ENCODE data around the gene CRKL.
A peak's percentile ranks its signal among the peaks of the same experiment; 100 is the strongest.
"Not testable (repeated sequence)": the region's sequence is repeated elsewhere in the genome, so short reads cannot be mapped to it uniquely, and the experiment has no call there.

CRKL gene

DNA sequence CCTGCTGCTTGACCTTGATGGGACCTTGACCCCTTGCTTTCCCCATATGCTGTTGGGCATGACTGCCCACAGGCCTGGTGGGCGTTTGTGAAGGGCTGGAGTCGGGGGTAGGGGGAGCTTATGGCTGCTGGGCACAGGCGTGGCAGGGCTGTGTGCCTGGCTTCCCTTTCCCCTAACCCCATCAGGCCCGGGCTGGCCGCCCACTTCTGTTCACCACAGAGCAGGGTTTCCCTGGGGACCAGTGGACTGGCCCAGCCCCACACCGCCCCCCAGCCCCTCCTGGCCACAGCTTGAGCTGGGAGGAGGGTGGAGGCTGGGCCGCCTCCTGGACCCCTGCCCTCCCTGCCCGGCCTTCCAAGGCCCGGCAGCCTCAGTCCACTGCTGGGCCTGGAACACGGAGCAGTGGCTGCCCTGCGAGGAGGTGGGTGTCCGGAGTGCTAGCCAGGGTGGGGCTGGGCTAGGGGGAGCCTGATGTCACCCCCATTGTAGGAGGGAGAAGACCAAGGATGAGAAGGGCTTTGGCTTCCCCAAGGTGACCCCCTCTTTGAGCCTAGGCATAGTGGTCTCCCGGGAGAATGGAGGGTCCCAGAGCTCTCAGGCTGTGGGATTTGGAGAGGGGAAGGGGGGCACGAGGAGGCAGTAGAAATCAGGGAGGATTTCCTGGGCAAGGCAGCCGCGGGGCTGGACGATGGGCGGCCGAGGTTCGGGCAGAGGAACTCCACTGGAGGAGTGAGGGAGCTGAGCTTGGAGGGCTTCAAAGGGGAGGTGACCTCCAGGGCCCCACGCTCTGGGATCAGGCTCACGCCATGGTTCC lies 49.9 kb downstream of the CRKL start, which contains the start of gene AIFM3:
Gene AIFM3 (plus strand): TSS at position 373 of the 814 bp plus-strand sequence. CDS start 690 bp downstream, outside the sequence.
- ChIA-PET POLR2A (no interaction called here), CTCF (interaction anchor here (0.5 to 2.7 kb wide), 4 partner anchors 9 to 135 kb away, joined by 3 to 12 read pairs (median 8); no protein-coding TSS in a partner anchor)
- Histone ChIP-seq H3K27ac (ENCODE audit: insufficient read depth in 1 of 2, low read depth in 1 of 2, low read length in 2 of 2, poor library complexity in 1 of 2, severe bottlenecking in 2 of 2) (no peak within 1 kb of the TSS), H3K27me3 (replicated peaks in 2 of 5; ENCODE audit: control insufficient read depth in 4 of 5, insufficient read depth in 5 of 5, low read length in 4 of 5) (peaks cover 0 to 21% (median 5%) of the 10 kb centered on the region in 5 experiments), H3K9me3 (ENCODE audit: control extremely low read depth in 1 of 5, control insufficient read depth in 4 of 5, insufficient read depth in 2 of 5, low read depth in 1 of 5, low read length in 4 of 5) (no peaks in the 10 kb centered on the region), H3K4me1 (ENCODE audit: control extremely low read depth in 1 of 4, control insufficient read depth in 4 of 4, insufficient read depth in 4 of 4, low read length in 3 of 4) (peaks cover 0 to 41% (median 23%) of the 10 kb centered on the region in 4 experiments), H3K36me3 (ENCODE audit: control insufficient read depth in 4 of 4, insufficient read depth in 4 of 4, low read length in 3 of 4) (no peaks in the 10 kb centered on the region), H3K4me3 (ENCODE audit: control insufficient read depth in 1 of 7, extremely low read depth in 1 of 7, insufficient read depth in 4 of 7, low read depth in 2 of 7, low read length in 6 of 7) (no peak within 1 kb of the TSS)
- 88% methylated on average over 18 of the region's 22 CpGs for WGBS (ENCODE audit: insufficient coverage)
- no peak for DNase-seq

GRCh38 chr22:20967697-20968211 lies 50.5 kb downstream of the CRKL start:
- no peaks in the 10 kb centered on the region for H3K9me3 ChIP-seq (ENCODE audit: control extremely low read depth in 1 of 5, control insufficient read depth in 4 of 5, insufficient read depth in 2 of 5, low read depth in 1 of 5, low read length in 4 of 5)
- POLR2A ChIA-PET, result interaction anchor here (0.6 kb wide), 2 partner anchors 11 to 53 kb away, joined by 3 to 4 read pairs; no protein-coding TSS in a partner anchor
- DNase-seq, result no peak
- CTCF ChIA-PET, result interaction anchor here (0.5 to 2.7 kb wide), 8 partner anchors 8 to 134 kb away, joined by 3 to 12 read pairs (median 6); partner anchors contain the start of gene LZTR1
- peaks cover 0 to 46% (median 25%) of the 10 kb centered on the region in 4 experiments for H3K4me1 ChIP-seq (ENCODE audit: control extremely low read depth in 1 of 4, control insufficient read depth in 4 of 4, insufficient read depth in 4 of 4, low read length in 3 of 4)
- no peak overlapping the region for H3K4me3 ChIP-seq (ENCODE audit: control insufficient read depth in 1 of 7, extremely low read depth in 1 of 7, insufficient read depth in 4 of 7, low read depth in 2 of 7, low read length in 6 of 7)
- H3K36me3 ChIP-seq (ENCODE audit: control insufficient read depth in 4 of 4, insufficient read depth in 4 of 4, low read length in 3 of 4), result no peaks in the 10 kb centered on the region
- H3K27me3 ChIP-seq (replicated peaks in 2 of 5; ENCODE audit: control insufficient read depth in 4 of 5, insufficient read depth in 5 of 5, low read length in 4 of 5), result peaks cover 0 to 21% (median 5%) of the 10 kb centered on the region in 5 experiments
- H3K27ac ChIP-seq (ENCODE audit: insufficient read depth in 1 of 2, low read depth in 1 of 2, low read length in 2 of 2, poor library complexity in 1 of 2, severe bottlenecking in 2 of 2), result no peak overlapping the region
- 91% methylated on average over 12 of the region's 19 CpGs for WGBS (ENCODE audit: insufficient coverage)

DNA sequence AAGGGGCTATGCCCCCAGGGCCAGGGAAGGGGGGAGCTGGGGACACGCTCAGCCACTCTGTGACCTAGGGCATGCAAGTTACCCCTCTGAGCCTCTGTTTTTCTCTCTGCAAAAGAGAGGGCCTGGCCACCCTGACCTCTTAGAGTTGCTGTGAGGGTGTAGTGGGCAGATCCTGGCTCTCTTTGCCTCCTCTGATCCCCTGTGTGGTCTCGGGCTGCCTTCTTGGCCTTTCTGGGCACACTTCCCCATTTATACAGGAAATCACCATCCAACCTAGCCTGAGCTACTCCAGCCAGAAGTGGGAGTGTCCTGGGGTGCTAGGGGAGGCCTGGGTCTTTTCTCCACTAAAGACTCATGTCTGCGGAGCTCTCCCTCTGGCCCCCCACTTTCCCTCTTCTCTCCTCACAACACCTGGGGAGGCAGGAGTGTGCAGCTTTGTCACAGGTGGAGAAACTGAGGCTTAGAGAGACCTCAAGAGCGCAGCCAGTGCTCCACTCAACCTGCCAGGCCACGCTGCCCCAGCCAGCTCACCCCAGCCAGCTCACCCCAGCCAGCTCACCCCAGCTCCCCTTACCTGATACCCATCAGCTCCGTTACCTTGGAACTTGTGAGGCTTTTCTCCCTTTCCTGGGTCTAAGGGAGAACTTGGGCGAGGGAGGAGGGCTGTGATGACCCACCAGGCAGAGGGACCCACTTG lies 51.2 kb downstream of the CRKL start:
- Histone ChIP-seq H3K4me3 (ENCODE audit: control insufficient read depth in 1 of 7, extremely low read depth in 1 of 7, insufficient read depth in 4 of 7, low read depth in 2 of 7, low read length in 6 of 7) (no peak overlapping the region), H3K36me3 (ENCODE audit: control insufficient read depth in 4 of 4, insufficient read depth in 4 of 4, low read length in 3 of 4) (no peaks in the 10 kb centered on the region), H3K27me3 (replicated peaks in 2 of 5; ENCODE audit: control insufficient read depth in 4 of 5, insufficient read depth in 5 of 5, low read length in 4 of 5) (peaks cover 0 to 21% (median 5%) of the 10 kb centered on the region in 5 experiments), H3K27ac (ENCODE audit: insufficient read depth in 1 of 2, low read depth in 1 of 2, low read length in 2 of 2, poor library complexity in 1 of 2, severe bottlenecking in 2 of 2) (no peak overlapping the region), H3K9me3 (ENCODE audit: control extremely low read depth in 1 of 5, control insufficient read depth in 4 of 5, insufficient read depth in 2 of 5, low read depth in 1 of 5, low read length in 4 of 5) (no peaks in the 10 kb centered on the region), H3K4me1 (ENCODE audit: control extremely low read depth in 1 of 4, control insufficient read depth in 4 of 4, insufficient read depth in 4 of 4, low read length in 3 of 4) (peaks cover 0 to 46% (median 25%) of the 10 kb centered on the region in 4 experiments)
- POLR2A ChIA-PET, result interaction anchor here (0.6 kb wide), 2 partner anchors 11 to 53 kb away, joined by 3 to 4 read pairs; no protein-coding TSS in a partner anchor
- CTCF ChIA-PET, result interaction anchor here (0.6 to 2.7 kb wide), 8 partner anchors 8 to 661 kb away, joined by 3 to 12 read pairs (median 6); partner anchors contain the start of gene LZTR1
- peak in 2 of 3 donors; percentile 42 to 50 for DNase-seq
- WGBS (ENCODE audit: insufficient coverage), result 100% methylated on average over 3 of the region's 7 CpGs

DNA sequence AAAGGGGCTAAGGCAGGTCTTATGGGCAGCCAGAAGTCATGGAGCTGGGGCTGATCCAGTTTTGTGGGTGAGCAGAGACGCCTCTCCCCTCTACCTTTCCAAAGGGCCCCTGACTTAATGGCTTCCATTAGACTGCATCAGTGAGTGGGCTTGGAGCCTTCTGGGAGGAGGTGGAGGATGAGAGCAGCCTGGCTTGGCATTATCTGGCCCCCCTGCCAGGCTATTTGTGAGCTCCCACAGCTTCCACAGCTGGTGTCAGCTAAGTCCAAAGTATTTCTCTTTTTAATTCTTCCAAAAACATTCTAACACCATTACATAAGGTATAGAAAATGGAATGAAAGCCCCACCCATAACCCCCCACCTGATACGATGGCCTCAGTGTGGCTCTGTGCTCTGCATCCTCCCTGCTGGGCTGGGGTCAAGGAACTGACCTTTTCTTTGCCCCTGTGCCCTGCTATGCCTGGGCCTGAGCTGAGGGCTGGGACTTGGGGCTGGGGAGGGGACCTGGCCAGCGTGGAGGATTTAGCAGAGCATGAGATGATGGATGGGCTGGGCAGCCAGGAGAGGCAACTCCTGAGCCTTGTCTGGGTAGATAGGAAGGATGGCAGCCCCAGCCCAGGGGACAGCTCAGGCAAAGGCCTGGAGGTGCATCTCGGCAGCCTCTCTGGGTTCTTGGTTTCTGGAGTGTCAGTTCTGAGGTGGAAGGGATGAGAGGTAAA lies 53.9 kb downstream of the CRKL start:
- no peaks in the 10 kb centered on the region for H3K36me3 ChIP-seq (ENCODE audit: control insufficient read depth in 4 of 4, insufficient read depth in 4 of 4, low read length in 3 of 4)
- H3K27me3 ChIP-seq (replicated peaks in 2 of 5; ENCODE audit: control insufficient read depth in 4 of 5, insufficient read depth in 5 of 5, low read length in 4 of 5), result no peaks in the 10 kb centered on the region
- ChIA-PET CTCF (interaction anchor here (1.0 to 2.7 kb wide), 4 partner anchors 8 to 13 kb away, joined by 3 to 9 read pairs (median 6); no protein-coding TSS in a partner anchor), POLR2A (no interaction called here)
- no peak overlapping the region for H3K4me3 ChIP-seq (ENCODE audit: control insufficient read depth in 1 of 7, extremely low read depth in 1 of 7, insufficient read depth in 4 of 7, low read depth in 2 of 7, low read length in 6 of 7)
- H3K4me1 ChIP-seq (ENCODE audit: control extremely low read depth in 1 of 4, control insufficient read depth in 4 of 4, insufficient read depth in 4 of 4, low read length in 3 of 4), result peaks cover 0 to 30% (median 14%) of the 10 kb centered on the region in 4 experiments
- no peak overlapping the region for H3K27ac ChIP-seq (ENCODE audit: insufficient read depth in 1 of 2, low read depth in 1 of 2, low read length in 2 of 2, poor library complexity in 1 of 2, severe bottlenecking in 2 of 2)
- H3K9me3 ChIP-seq (ENCODE audit: control extremely low read depth in 1 of 5, control insufficient read depth in 4 of 5, insufficient read depth in 2 of 5, low read depth in 1 of 5, low read length in 4 of 5), result no peaks in the 10 kb centered on the region
- no peak for DNase-seq
- 100% methylated on average over 3 of the region's 4 CpGs for WGBS (ENCODE audit: insufficient coverage)

DNA sequence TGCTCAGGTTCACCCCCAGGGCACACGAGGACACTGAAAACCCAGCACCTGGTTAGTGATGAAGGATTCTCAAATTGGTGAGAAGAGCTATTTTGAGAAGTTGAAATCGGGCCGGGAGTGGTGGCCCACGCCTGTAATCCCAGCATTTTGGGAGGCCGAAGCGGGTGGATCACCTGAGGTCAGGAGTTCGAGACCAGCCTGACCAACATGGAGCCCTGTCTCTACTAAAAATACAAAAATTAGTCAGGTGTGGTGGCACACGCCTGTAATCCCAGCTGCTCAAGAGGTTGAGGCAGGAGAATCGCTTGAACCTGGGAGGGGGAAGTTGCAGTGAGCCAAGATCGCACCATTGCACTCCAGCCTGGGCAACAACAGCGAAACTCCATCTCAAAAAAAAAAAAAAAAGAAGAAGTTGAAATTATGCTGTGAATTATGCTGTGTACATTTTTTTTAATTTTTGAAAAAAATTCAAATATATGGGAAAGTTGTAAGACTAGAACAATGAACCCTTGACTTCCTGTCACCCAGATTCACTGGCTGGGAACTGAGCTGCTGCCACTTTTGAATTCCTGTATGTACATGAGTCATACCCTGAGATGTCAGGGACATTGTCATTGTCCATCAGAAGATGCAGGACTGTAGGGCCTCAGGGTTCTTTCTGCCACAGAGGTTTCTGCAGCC lies 54.9 kb downstream of the CRKL start:
- DNase-seq, result peak in 2 of 3 donors; percentile 34 to 36
- WGBS (ENCODE audit: insufficient coverage), result 91% methylated on average over 7 of the region's 11 CpGs
- peaks cover 0 to 28% (median 14%) of the 10 kb centered on the region in 4 experiments for H3K4me1 ChIP-seq (ENCODE audit: control extremely low read depth in 1 of 4, control insufficient read depth in 4 of 4, insufficient read depth in 4 of 4, low read length in 3 of 4)
- H3K4me3 ChIP-seq (ENCODE audit: control insufficient read depth in 1 of 7, extremely low read depth in 1 of 7, insufficient read depth in 4 of 7, low read depth in 2 of 7, low read length in 6 of 7); H3K36me3 ChIP-seq (ENCODE audit: control insufficient read depth in 4 of 4, insufficient read depth in 4 of 4, low read length in 3 of 4); H3K9me3 ChIP-seq (ENCODE audit: control extremely low read depth in 1 of 5, control insufficient read depth in 4 of 5, insufficient read depth in 2 of 5, low read depth in 1 of 5, low read length in 4 of 5); POLR2A ChIA-PET; H3K27ac ChIP-seq (ENCODE audit: insufficient read depth in 1 of 2, low read depth in 1 of 2, low read length in 2 of 2, poor library complexity in 1 of 2, severe bottlenecking in 2 of 2); H3K27me3 ChIP-seq (replicated peaks in 2 of 5; ENCODE audit: control insufficient read depth in 4 of 5, insufficient read depth in 5 of 5, low read length in 4 of 5): not testable (repeated sequence)
- CTCF ChIA-PET, result interaction anchor here (0.7 to 2.7 kb wide), 4 partner anchors 9 to 1773 kb away, joined by 3 to 9 read pairs (median 6); no protein-coding TSS in a partner anchor

GRCh38 chr22:20972933-20973577 lies 55.8 kb downstream of the CRKL start:
- 91% methylated on average over 14 of the region's 21 CpGs for WGBS (ENCODE audit: insufficient coverage)
- Histone ChIP-seq H3K27me3 (replicated peaks in 2 of 5; ENCODE audit: control insufficient read depth in 4 of 5, insufficient read depth in 5 of 5, low read length in 4 of 5) (no peaks in the 10 kb centered on the region), H3K4me3 (ENCODE audit: control insufficient read depth in 1 of 7, extremely low read depth in 1 of 7, insufficient read depth in 4 of 7, low read depth in 2 of 7, low read length in 6 of 7) (no peak overlapping the region), H3K4me1 (ENCODE audit: control extremely low read depth in 1 of 4, control insufficient read depth in 4 of 4, insufficient read depth in 4 of 4, low read length in 3 of 4) (peaks cover 0 to 20% (median 12%) of the 10 kb centered on the region in 4 experiments), H3K27ac (ENCODE audit: insufficient read depth in 1 of 2, low read depth in 1 of 2, low read length in 2 of 2, poor library complexity in 1 of 2, severe bottlenecking in 2 of 2) (no peak overlapping the region), H3K36me3 (ENCODE audit: control insufficient read depth in 4 of 4, insufficient read depth in 4 of 4, low read length in 3 of 4) (no peaks in the 10 kb centered on the region), H3K9me3 (ENCODE audit: control extremely low read depth in 1 of 5, control insufficient read depth in 4 of 5, insufficient read depth in 2 of 5, low read depth in 1 of 5, low read length in 4 of 5) (no peaks in the 10 kb centered on the region)
- ChIA-PET POLR2A (no interaction called here), CTCF (interaction anchor here (2.0 to 2.7 kb wide), 2 partner anchors 8 to 9 kb away, joined by 8 to 9 read pairs; no protein-coding TSS in a partner anchor)
- no peak for DNase-seq

Data from common myeloid progenitor, CD34-positive (primary cell).